GM19043 (cell line): ENCODE results near the gene ZMYND8.

ENCODE experiments used
- ATAC-seq: cut with Tn5 transposase; IDR thresholded peaks from one replicate; pipeline ENCODE4 v1.9.1; 2021; ENCODE audit warnings: low read depth; ENCODE audit not compliant: unreplicated experiment

The ZMYND8 gene

GRCh38 chr20:47235853-47236638 lies 120.5 kb downstream of the ZMYND8 start:
- no peak for ATAC-seq

DNA sequence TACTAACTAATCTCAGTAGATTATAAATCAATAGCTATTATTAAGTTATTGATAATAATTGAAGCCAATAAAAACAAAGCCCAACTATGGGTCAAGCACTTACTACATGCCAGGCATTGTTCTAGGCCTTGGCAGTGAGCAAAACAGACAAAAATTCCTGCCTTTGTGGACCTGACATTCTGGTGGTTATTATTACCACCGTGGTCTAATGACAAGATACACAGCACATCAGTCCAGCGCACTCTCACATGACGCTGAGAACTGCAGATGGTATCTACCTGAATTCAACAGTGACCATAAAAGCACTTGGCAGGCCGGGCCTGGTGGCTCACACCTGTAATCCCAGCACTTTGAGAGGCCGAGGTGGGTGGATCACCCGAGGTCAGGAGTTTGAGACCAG lies 121.4 kb downstream of the ZMYND8 start:
- ATAC-seq, result no peak

GRCh38 chr20:47233333-47234188 lies 122.9 kb downstream of the ZMYND8 start:
- no peak for ATAC-seq

DNA sequence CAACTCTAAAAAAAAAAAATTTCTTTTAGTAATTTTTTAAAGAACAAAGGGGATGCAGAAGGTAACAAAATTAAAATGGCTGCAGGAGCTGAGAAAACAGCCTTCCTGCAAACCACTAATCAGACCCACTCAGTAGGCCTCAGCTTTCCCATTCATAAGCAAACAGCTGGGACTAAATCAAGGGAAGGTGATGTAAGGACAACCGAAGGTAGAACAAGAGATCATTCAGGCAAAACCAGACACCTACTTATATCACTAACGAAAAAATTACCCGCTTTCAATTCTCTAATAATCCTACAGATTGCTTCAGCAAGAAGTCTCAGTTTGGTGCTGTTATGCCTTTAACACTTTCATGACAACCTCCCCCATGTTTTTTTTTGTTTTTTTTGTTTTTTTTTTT lies 124.0 kb downstream of the ZMYND8 start:
- no peak for ATAC-seq

DNA sequence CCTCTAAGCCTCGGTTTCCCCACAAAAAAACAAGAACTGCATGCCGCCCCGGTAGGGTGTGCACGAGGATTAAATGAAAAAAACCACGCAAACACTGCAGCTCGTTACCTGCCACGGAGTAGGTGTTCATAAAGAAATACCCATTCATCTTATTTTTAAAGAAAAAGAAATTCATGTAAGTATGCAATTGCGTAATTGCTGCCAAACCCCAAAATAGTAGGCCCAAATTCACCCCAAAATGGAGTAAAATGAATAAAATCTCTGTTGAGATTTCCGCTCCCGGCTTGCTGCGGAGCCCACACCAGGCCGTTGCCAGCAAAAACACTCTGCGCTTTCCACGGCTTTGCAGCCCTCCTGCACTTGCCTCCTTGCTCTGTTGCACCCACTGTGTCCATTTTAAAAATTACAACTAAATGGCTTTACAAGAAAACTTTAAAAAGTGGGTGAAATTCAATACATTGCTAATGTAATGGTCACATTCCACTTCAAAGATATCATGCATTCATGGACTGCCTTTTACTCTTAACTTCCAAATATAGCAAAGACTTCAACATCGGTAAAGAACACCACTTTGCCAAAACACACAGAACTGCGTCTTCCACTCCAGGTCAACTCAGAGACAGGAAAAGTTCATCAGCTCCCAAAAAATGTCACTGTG lies 125.0 kb downstream of the ZMYND8 start:
- no peak for ATAC-seq

GRCh38 chr20:47230811-47231256 lies 125.7 kb downstream of the ZMYND8 start:
- ATAC-seq, result no peak

DNA sequence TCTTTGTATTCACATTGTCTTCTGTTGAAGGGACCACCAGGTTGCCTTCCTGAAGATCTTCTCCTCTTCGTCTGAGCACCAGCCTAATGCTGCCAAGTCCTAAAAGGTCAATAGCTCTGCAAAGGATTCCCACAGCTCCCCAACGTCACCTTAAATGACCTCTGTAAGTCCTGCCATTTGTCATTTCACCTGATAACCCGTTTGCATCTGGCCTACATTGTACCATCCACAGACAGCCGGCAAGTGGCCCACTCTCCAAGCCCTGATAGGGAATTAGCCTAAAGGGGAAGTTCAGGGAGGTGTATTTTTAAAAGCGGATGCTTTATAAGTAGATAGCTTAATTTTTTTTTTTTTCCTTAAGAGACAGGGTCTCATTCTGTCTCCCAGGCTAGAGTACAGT lies 127.8 kb downstream of the ZMYND8 start:
- no peak for ATAC-seq

DNA sequence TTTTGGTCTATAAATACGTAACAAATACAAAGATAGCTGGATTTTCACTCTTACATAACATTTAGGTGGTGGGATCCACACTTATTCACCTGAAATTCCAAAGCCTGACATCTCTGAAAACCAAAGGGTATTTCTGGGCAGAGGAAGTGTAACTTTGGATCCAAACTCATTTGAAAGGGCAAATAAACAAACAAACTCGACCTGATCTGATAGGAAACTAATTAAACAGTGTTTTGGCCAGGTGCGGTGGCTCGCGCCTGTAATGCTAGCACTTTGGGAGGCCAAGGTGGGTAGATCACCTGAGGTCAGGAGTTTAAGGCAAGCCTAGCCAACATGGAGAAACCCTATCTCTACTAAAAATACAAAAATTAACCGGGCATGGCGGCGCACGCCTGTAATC lies 128.9 kb downstream of the ZMYND8 start:
- ATAC-seq, result no peak

DNA sequence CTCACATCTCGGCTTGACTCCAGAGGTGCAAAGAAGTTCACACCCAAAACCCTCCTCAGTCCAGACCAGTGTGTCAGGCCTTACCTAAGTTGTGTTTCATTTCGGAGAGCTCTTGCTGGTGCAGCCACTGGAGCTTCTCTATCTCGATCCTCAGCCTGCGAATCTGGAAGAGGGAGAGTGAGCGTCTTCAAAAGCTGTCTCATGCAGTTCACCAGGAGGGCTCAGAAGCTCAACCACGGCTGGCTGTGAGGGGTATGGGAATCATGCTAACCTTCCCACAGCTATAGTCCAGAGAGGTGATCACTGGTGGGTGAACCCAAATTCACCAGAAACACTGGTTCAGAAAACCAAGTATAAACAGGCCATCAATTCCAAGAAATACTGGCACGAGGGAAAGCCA lies 129.4 kb downstream of the ZMYND8 start:
- ATAC-seq, result no peak

DNA sequence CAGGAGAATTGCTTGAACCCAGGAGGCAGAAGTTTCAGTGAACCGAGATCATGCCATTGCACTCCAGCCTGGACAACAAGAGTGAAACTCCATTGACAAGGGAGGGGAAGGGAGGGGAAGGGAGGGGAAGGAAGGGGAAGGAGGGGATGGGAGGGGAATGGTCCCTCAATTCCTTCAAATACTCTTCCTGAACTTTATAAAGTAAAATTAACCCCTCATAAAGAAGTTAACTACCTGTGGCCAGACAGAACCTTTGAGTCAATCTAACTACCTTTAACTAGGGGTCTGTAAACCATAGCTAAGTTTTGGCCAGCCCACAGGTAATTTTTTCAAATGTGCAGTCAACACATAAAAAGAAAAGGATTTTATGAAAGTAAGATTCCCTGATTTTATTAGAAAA lies 131.0 kb downstream of the ZMYND8 start:
- ATAC-seq, result no peak

- no peak for ATAC-seq
Observed at GRCh38 chr20:47224857-47225256, 131.6 kb downstream of the ZMYND8 start.

- no peak for ATAC-seq
Observed at GRCh38 chr20:47224300-47224791, 132.2 kb downstream of the ZMYND8 start.

GRCh38 chr20:47223896-47224295 lies 132.6 kb downstream of the ZMYND8 start:
- ATAC-seq, result no peak

- no peak for ATAC-seq
Observed at GRCh38 chr20:47222468-47223119, 133.9 kb downstream of the ZMYND8 start.

DNA sequence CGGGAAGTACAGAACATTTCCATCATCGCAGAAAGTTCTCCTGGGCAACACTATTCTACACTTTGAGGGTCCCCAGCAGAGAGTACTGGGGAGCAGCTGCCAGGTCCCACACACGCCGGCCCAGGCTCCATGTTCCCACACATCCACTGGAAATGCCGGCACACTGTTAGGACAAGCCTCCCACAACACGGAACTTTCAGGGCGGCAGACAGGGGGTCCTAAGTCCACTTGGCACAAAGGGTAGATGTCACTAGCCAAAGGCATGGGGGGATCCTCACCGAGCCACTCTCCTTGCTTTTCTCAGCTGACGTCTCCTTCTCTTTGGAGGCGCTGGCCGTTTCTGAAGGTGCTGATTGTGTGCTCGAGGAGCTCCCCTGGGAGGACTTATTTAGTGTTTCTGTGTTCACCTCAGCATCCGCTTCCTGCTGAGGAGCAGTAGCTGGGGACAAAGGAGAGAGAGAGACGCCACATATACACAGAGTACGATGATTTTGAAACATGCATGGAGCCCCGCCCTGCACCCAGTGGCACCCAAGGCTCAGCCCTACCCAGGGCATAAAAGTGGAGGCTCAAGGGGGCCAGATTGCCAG lies 135.4 kb downstream of the ZMYND8 start:
- ATAC-seq, result no peak

GRCh38 chr20:47220161-47220582 lies 136.3 kb downstream of the ZMYND8 start:
- no peak for ATAC-seq

- no peak for ATAC-seq
Observed at GRCh38 chr20:47217482-47218446, 138.7 kb downstream of the ZMYND8 start.

GRCh38 chr20:47216819-47217410 lies 139.6 kb downstream of the ZMYND8 start:
- ATAC-seq, result no peak
